ENCODE data around the gene ZFAND6. TPM values are rescaled to one million over a fixed set of nuclear protein-coding genes. Genes with fewer than 3 reads are reported as not detected.

ZFAND6 gene
- polyA plus RNA-seq, 1 donor from 2014 or later = 353 TPM

- H2AFZ ChIP-seq (ENCODE audit: low read depth, low read length) = no peak overlapping the region
- no peaks in the 10 kb centered on the region for H3K9me3 ChIP-seq (ENCODE audit: low read length)
- H3K79me2 ChIP-seq (replicated peaks; ENCODE audit: insufficient read depth, low read length) = peaks cover 21% of the 10 kb centered on the region
- no peaks in the 10 kb centered on the region for H3K36me3 ChIP-seq (ENCODE audit: insufficient read depth, low read length)
- H3K4me3 ChIP-seq (ENCODE audit: low read length) = no peak overlapping the region
- H3K9ac ChIP-seq (ENCODE audit: low read length) = no peak overlapping the region
- H3K27ac ChIP-seq (ENCODE audit: low read length) = no peak overlapping the region
- H3K27me3 ChIP-seq (ENCODE audit: insufficient read depth, low read depth, low read length) = no peaks in the 10 kb centered on the region
- H3F3A ChIP-seq (ENCODE audit: insufficient read depth, low read length, poor library complexity, severe bottlenecking) = no peaks in the 10 kb centered on the region
- no peaks in the 10 kb centered on the region for H3K9me2 ChIP-seq (ENCODE audit: insufficient read depth, low read length)
- no peak overlapping the region for H3K4me2 ChIP-seq (ENCODE audit: low read length)
- no peaks in the 10 kb centered on the region for H4K20me1 ChIP-seq (ENCODE audit: insufficient read depth)
- TF ChIP-seq, protein P1, sequence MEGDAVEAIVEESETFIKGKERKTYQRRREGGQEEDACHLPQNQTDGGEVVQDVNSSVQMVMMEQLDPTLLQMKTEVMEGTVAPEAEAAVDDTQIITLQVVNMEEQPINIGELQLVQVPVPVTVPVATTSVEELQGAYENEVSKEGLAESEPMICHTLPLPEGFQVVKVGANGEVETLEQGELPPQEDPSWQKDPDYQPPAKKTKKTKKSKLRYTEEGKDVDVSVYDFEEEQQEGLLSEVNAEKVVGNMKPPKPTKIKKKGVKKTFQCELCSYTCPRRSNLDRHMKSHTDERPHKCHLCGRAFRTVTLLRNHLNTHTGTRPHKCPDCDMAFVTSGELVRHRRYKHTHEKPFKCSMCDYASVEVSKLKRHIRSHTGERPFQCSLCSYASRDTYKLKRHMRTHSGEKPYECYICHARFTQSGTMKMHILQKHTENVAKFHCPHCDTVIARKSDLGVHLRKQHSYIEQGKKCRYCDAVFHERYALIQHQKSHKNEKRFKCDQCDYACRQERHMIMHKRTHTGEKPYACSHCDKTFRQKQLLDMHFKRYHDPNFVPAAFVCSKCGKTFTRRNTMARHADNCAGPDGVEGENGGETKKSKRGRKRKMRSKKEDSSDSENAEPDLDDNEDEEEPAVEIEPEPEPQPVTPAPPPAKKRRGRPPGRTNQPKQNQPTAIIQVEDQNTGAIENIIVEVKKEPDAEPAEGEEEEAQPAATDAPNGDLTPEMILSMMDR (IDR thresholded peaks at IDR 0.05; ENCODE audit: poor library complexity, severe bottlenecking) = no peak
- TF ChIP-seq MXI1 (conservative IDR thresholded peaks at IDR 0.05; ENCODE audit: poor library complexity, severe bottlenecking) (no peak), REST (IDR thresholded peaks at IDR 0.05; ENCODE audit: borderline replicate concordance) (no peak), EZH2 (IDR thresholded peaks at IDR 0.05; ENCODE audit: borderline replicate concordance, insufficient read depth, low read length, poor library complexity, severe bottlenecking) (no peak), TAF1 (IDR thresholded peaks at IDR 0.05; ENCODE audit: low read depth) (no peak), EP300 (conservative IDR thresholded peaks at IDR 0.05; ENCODE audit: poor library complexity, severe bottlenecking) (no peak), SMC3 (conservative IDR thresholded peaks at IDR 0.05; ENCODE audit: poor library complexity) (no peak), POLR2AphosphoS5 (IDR thresholded peaks at IDR 0.05) (no peak), RAD21 (conservative IDR thresholded peaks at IDR 0.05) (no peak)
Observed at GRCh38 chr15:80114114-80114513, 54.6 kb downstream of the ZFAND6 start.

- Histone ChIP-seq H3K27me3 (ENCODE audit: insufficient read depth, low read depth, low read length) (no peaks in the 10 kb centered on the region), H4K20me1 (ENCODE audit: insufficient read depth) (no peaks in the 10 kb centered on the region), H3K4me3 (ENCODE audit: low read length) (no peak overlapping the region), H3K4me2 (ENCODE audit: low read length) (no peak overlapping the region), H2AFZ (ENCODE audit: low read depth, low read length) (no peak overlapping the region), H3K27ac (ENCODE audit: low read length) (no peak overlapping the region), H3K36me3 (ENCODE audit: insufficient read depth, low read length) (no peaks in the 10 kb centered on the region), H3F3A (ENCODE audit: insufficient read depth, low read length, poor library complexity, severe bottlenecking) (no peaks in the 10 kb centered on the region), H3K9me2 (ENCODE audit: insufficient read depth, low read length) (no peaks in the 10 kb centered on the region), H3K79me2 (replicated peaks; ENCODE audit: insufficient read depth, low read length) (peaks cover 18% of the 10 kb centered on the region), H3K9me3 (ENCODE audit: low read length) (no peaks in the 10 kb centered on the region), H3K9ac (ENCODE audit: low read length) (no peak overlapping the region)
- no peak for TF ChIP-seq EP300 (conservative IDR thresholded peaks at IDR 0.05; ENCODE audit: poor library complexity, severe bottlenecking)
- TF ChIP-seq EZH2 (IDR thresholded peaks at IDR 0.05; ENCODE audit: borderline replicate concordance, insufficient read depth, low read length, poor library complexity, severe bottlenecking) = no peak
- TF ChIP-seq, protein P1 (IDR thresholded peaks at IDR 0.05; ENCODE audit: poor library complexity, severe bottlenecking) = no peak
Observed at GRCh38 chr15:80115021-80115420, 55.5 kb downstream of the ZFAND6 start.
